PFSK-1 (cell line): ENCODE results near the gene MTRF1L.

Experiments
- FOXP2 ChIP-seq: optimal IDR thresholded peaks from 2 replicates; pipeline ENCODE3; 2011; ENCODE audit warnings: borderline replicate concordance, control low read depth, inconsistent platforms; ENCODE audit not compliant: insufficient read depth; ENCODE audit errors: extremely low read length, extremely low read depth
- POLR2AphosphoS5 ChIP-seq: IDR thresholded peaks from 2 replicates; pipeline ENCODE4 v1.6.1; 2012; ENCODE audit warnings: low read depth, mild to moderate bottlenecking, control low read depth, low read length, moderate library complexity
- REST ChIP-seq, 2 experiments: IDR thresholded peaks; 2 replicates each; pipeline versions ENCODE4 v1.6.1 to v1.8.0; 2011 to 2012; ENCODE audit warnings: low read depth in 2 of 2, low read length in 2 of 2, control low read depth in 1 of 2, inconsistent platforms in 1 of 2, mild to moderate bottlenecking in 1 of 2, moderate library complexity in 1 of 2; ENCODE audit not compliant: insufficient read depth in 1 of 2
- SIN3A ChIP-seq: IDR thresholded peaks from 2 replicates; pipeline ENCODE4 v1.6.1; 2012; ENCODE audit warnings: mild to moderate bottlenecking, low read length, moderate library complexity, borderline replicate concordance; ENCODE audit not compliant: insufficient read depth
- TAF1 ChIP-seq: IDR thresholded peaks from 2 replicates; pipeline ENCODE4 v1.6.1; 2012; ENCODE audit warnings: low read length, control low read depth, borderline replicate concordance; ENCODE audit not compliant: insufficient read depth

The MTRF1L gene

GRCh38 chr6:153013438-153013837 is 10.9 kb upstream of the MTRF1L start:
- TF ChIP-seq TAF1 (no peak), FOXP2 (no peak), REST (IDR thresholded peaks at IDR 0.05; ENCODE audit: insufficient read depth in 1 of 2, low read depth in 2 of 2, low read length in 2 of 2) (no peak)

GRCh38 chr6:153012856-153013255 is 10.3 kb upstream of the MTRF1L start:
- TF ChIP-seq REST (IDR thresholded peaks at IDR 0.05; ENCODE audit: insufficient read depth in 1 of 2, low read depth in 2 of 2, low read length in 2 of 2), result no peak
- no peak for TF ChIP-seq SIN3A
- no peak for TF ChIP-seq TAF1

- no peak for TF ChIP-seq POLR2AphosphoS5
- TF ChIP-seq TAF1, result no peak
- no peak for TF ChIP-seq SIN3A
- TF ChIP-seq FOXP2, result no peak
These were observed 819 bp upstream of the MTRF1L start for GRCh38 chr6:153003366-153003690.

- TF ChIP-seq FOXP2 (no peak), TAF1 (0 out of 2 replicates have a peak, but pooled peaks have one; percentile 2)
These were observed 519 bp downstream of the MTRF1L start for GRCh38 chr6:153001767-153002612.

GRCh38 chr6:153000243-153000642 is 2.3 kb downstream of the MTRF1L start:
- TF ChIP-seq SIN3A, result no peak
- TF ChIP-seq REST (IDR thresholded peaks at IDR 0.05; ENCODE audit: insufficient read depth in 1 of 2, low read depth in 2 of 2, low read length in 2 of 2), result no peak
- TF ChIP-seq POLR2AphosphoS5, result no peak
- TF ChIP-seq TAF1, result no peak
- no peak for TF ChIP-seq FOXP2

- TF ChIP-seq POLR2AphosphoS5 (no peak), FOXP2 (no peak), SIN3A (no peak), TAF1 (no peak), REST (IDR thresholded peaks at IDR 0.05; ENCODE audit: insufficient read depth in 1 of 2, low read depth in 2 of 2, low read length in 2 of 2) (no peak)
These were observed 8.7 kb downstream of the MTRF1L start for GRCh38 chr6:152993847-152994246.
